ENCODE measurements around the gene USP1. TPM values are rescaled to one million over a fixed set of nuclear protein-coding genes. Genes with fewer than 3 reads are reported as not detected.

USP1 gene
- total RNA-seq (19.9 and 20.5 TPM in 2 replicates), polyA plus RNA-seq (18.1 and 23.8 TPM in 2 replicates)

GRCh38 chr1:62436466-62437272 is at the start of gene USP1:
USP1 (plus strand) TSS chr1:62437049; CDS start chr1:62439868, 2,819 bp downstream.
- Histone ChIP-seq H3K27me3 (no peaks in the 10 kb centered on the region), H3K27ac (peak within 1 kb of the TSS; percentile 99), H3K36me3 (peaks cover 3% of the 10 kb centered on the region), H3K4me1 (ENCODE audit: low read depth) (no peaks in the 10 kb centered on the region), H3K9me3 (ENCODE audit: low read depth) (no peaks in the 10 kb centered on the region), H3K4me3 (peak within 1 kb of the TSS; percentile 78)
- DNase-seq (ENCODE audit: low read depth in 1 of 2, low spot score in 1 of 2) = peak; percentile 99 to 100
- no peak for TF ChIP-seq CTCF (IDR thresholded peaks at IDR 0.05; ENCODE audit: low read depth, low read length)

GRCh38 chr1:62389531-62389930 is 47.3 kb upstream of the USP1 start:
- H3K27ac ChIP-seq = no peak overlapping the region
- DNase-seq (ENCODE audit: low read depth in 1 of 2, low spot score in 1 of 2) = peak in 1 of 2 donors; percentile 5
- H3K4me1 ChIP-seq (ENCODE audit: low read depth) = no peaks in the 10 kb centered on the region
- H3K9me3 ChIP-seq (ENCODE audit: low read depth) = no peaks in the 10 kb centered on the region
- H3K4me3 ChIP-seq = no peak overlapping the region
- no peaks in the 10 kb centered on the region for H3K36me3 ChIP-seq
- TF ChIP-seq CTCF (IDR thresholded peaks at IDR 0.05; ENCODE audit: low read depth, low read length) = no peak
- H3K27me3 ChIP-seq = no peaks in the 10 kb centered on the region

GRCh38 chr1:62390071-62390470 is 46.8 kb upstream of the USP1 start:
- Histone ChIP-seq H3K27me3 (no peaks in the 10 kb centered on the region), H3K4me1 (ENCODE audit: low read depth) (no peaks in the 10 kb centered on the region), H3K36me3 (no peaks in the 10 kb centered on the region), H3K9me3 (ENCODE audit: low read depth) (no peaks in the 10 kb centered on the region), H3K4me3 (no peak overlapping the region), H3K27ac (no peak overlapping the region)
- DNase-seq (ENCODE audit: low read depth in 1 of 2, low spot score in 1 of 2) = no peak
- TF ChIP-seq CTCF (IDR thresholded peaks at IDR 0.05; ENCODE audit: low read depth, low read length) = no peak

GRCh38 chr1:62391369-62391971 is 45.4 kb upstream of the USP1 start:
- Histone ChIP-seq H3K36me3 (no peaks in the 10 kb centered on the region), H3K27ac (no peak overlapping the region), H3K4me1 (ENCODE audit: low read depth) (no peaks in the 10 kb centered on the region), H3K4me3 (no peak overlapping the region), H3K27me3 (no peaks in the 10 kb centered on the region), H3K9me3 (ENCODE audit: low read depth) (no peaks in the 10 kb centered on the region)
- peak; percentile 51 for TF ChIP-seq CTCF (IDR thresholded peaks at IDR 0.05; ENCODE audit: low read depth, low read length)
- DNase-seq (ENCODE audit: low read depth in 1 of 2, low spot score in 1 of 2) = peak; percentile 12 to 58

GRCh38 chr1:62392951-62393350 is 43.9 kb upstream of the USP1 start:
- TF ChIP-seq CTCF (IDR thresholded peaks at IDR 0.05; ENCODE audit: low read depth, low read length) = no peak
- H3K4me3 ChIP-seq = no peak overlapping the region
- H3K27me3 ChIP-seq = no peaks in the 10 kb centered on the region
- H3K27ac ChIP-seq = no peak overlapping the region
- no peaks in the 10 kb centered on the region for H3K36me3 ChIP-seq
- H3K4me1 ChIP-seq (ENCODE audit: low read depth) = no peaks in the 10 kb centered on the region
- no peak for DNase-seq (ENCODE audit: low read depth in 1 of 2, low spot score in 1 of 2)
- H3K9me3 ChIP-seq (ENCODE audit: low read depth) = no peaks in the 10 kb centered on the region
